ENCODE data around the gene CNTNAP1. TPM values are rescaled to one million over a fixed set of nuclear protein-coding genes. Genes with fewer than 3 reads are reported as not detected.

CNTNAP1 gene
- total and polyA plus RNA-seq, 3 donors from 2014 or later, result 6.0 to 10.3 (median 9.0) TPM

DNA sequence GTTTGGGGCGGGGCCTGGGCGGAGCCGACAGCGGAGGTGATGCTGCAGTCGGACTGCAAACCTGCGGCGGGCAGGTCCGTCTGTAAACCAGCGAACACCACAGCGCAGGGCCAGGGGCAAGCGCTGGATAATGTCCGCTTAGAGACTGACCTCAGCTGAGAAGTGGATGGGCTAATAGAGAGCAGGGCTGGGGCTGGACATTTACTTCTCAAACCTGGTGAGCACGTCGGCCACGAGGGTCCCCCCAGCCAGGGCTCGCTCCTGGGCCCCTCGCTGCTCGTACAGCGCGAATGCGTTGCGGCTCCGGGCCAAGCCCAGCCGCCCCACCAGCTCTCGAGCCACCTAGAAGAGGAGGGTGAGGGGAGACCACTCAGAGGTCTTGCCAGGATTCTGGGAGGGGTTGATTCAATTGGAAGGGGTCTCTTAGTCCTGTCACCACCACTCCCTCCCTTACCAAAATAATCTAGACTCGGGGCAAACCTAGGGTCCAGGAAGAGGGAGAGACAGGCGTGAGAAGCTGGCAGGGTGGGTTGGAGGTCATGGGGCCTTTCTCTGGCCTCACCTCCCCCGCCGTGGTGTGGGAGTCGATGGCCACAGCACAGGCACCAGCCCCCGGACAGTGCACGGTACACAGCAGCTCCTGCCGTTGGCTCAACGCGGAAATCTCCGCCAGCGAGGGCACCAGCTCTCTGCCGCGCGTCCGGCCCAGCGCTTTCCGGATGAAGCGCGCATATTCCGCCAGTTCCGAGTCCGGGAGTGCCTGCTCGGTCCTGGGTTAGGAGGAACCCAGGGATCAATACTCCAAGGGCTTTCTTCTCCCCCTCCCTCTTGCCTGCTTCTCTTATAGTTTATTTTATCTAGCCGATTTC, 11.3 kb upstream of the CNTNAP1 start:
- H3K4me1 ChIP-seq, result peaks cover 80% of the 10 kb centered on the region
- H3K4me3 ChIP-seq, result peak overlapping the region in 1 of 2 donors; percentile 39
- peak overlapping the region; percentile 41 to 44 for H3K27ac ChIP-seq
- no peak for TF ChIP-seq POLR2A (IDR thresholded peaks at IDR 0.05)
- no peak for TF ChIP-seq CTCF (IDR thresholded peaks at IDR 0.05)
- peak; percentile 90 for DNase-seq
- intact Hi-C loops (cut with DNase I; ENCODE audit: low total_unique reads), result loop anchor here (10.0 kb wide), 1 partner anchor 96 kb away; the partner anchor contains the start of gene PSMC3IP
- H3K36me3 ChIP-seq (ENCODE audit: low read depth, missing control alignments), result no peaks in the 10 kb centered on the region
- 54 to 61% methylated on average over 26 to 50 of the region's 50 CpGs for WGBS, 2 donors
- H3K27me3 ChIP-seq, result no peaks in the 10 kb centered on the region
- H3K9me3 ChIP-seq, result no peaks in the 10 kb centered on the region

- Histone ChIP-seq H3K4me1 (peaks cover 74% of the 10 kb centered on the region), H3K27ac (no peak overlapping the region), H3K36me3 (ENCODE audit: low read depth, missing control alignments) (no peaks in the 10 kb centered on the region), H3K4me3 (no peak overlapping the region), H3K9me3 (no peaks in the 10 kb centered on the region), H3K27me3 (no peaks in the 10 kb centered on the region)
- TF ChIP-seq CTCF (IDR thresholded peaks at IDR 0.05), result no peak
- no peak for TF ChIP-seq POLR2A (IDR thresholded peaks at IDR 0.05)
- DNase-seq, result no peak
- intact Hi-C loops (cut with DNase I; ENCODE audit: low total_unique reads), result loop anchor here (10.0 kb wide), 1 partner anchor 97 kb away; the partner anchor contains the start of gene PSMC3IP
- WGBS, 2 donors, result 57 to 75% methylated on average over 20 to 28 of the region's 28 CpGs
Measured at GRCh38 chr17:42672038-42672437, 10.3 kb upstream of the CNTNAP1 start.

- intact Hi-C loops (cut with DNase I; ENCODE audit: low total_unique reads), result loop anchor here (10.0 kb wide), 1 partner anchor 99 kb away; the partner anchor contains the start of gene PSMC3IP
- no peaks in the 10 kb centered on the region for H3K27me3 ChIP-seq
- H3K9me3 ChIP-seq, result no peaks in the 10 kb centered on the region
- peak overlapping the region; percentile 90 to 91 for H3K27ac ChIP-seq
- peak; percentile 53 for DNase-seq
- H3K4me1 ChIP-seq, result peaks cover 67% of the 10 kb centered on the region
- H3K36me3 ChIP-seq (ENCODE audit: low read depth, missing control alignments), result no peaks in the 10 kb centered on the region
- H3K4me3 ChIP-seq, result no peak overlapping the region
- WGBS, 2 donors, result 41 to 69% methylated on average over 2 to 22 of the region's 30 CpGs
- TF ChIP-seq POLR2A (IDR thresholded peaks at IDR 0.05) (no peak), CTCF (IDR thresholded peaks at IDR 0.05) (no peak)
Measured at GRCh38 chr17:42673266-42673884, 9.0 kb upstream of the CNTNAP1 start.

- no peaks in the 10 kb centered on the region for H3K36me3 ChIP-seq (ENCODE audit: low read depth, missing control alignments)
- DNase-seq, result peak; percentile 65
- H3K27ac ChIP-seq, result peak overlapping the region; percentile 90 to 91
- WGBS, 2 donors, result 7 to 13% methylated on average over 2 to 32 of the region's 32 CpGs
- no peaks in the 10 kb centered on the region for H3K9me3 ChIP-seq
- TF ChIP-seq POLR2A (IDR thresholded peaks at IDR 0.05) (no peak), CTCF (IDR thresholded peaks at IDR 0.05) (peak in 2 of 3 experiments; percentile 23 to 32)
- H3K4me3 ChIP-seq, result peak overlapping the region in 1 of 2 donors; percentile 89
- peaks cover 67% of the 10 kb centered on the region for H3K4me1 ChIP-seq
- H3K27me3 ChIP-seq, result no peaks in the 10 kb centered on the region
- intact Hi-C loops (cut with DNase I; ENCODE audit: low total_unique reads), result loop anchor here (10.0 kb wide), 1 partner anchor 99 kb away; the partner anchor contains the start of gene PSMC3IP
Measured at GRCh38 chr17:42673885-42674754, 8.2 kb upstream of the CNTNAP1 start.
